Mammary epithelial cell (primary cell): ENCODE measurements around the gene ZNF3.

Experiments
- EZH2 ChIP-seq: IDR thresholded peaks from 2 replicates; pipeline ENCODE4 v1.6.1; 2012; ENCODE audit warnings: low read length, inconsistent platforms, borderline replicate concordance
- TF ChIP-seq, protein P1 (sequence below), 2 donors: IDR thresholded peaks in 1 of 2; conservative IDR thresholded peaks in 1 of 2; 2 replicates each; pipeline ENCODE4 v1.5.1; 2011 to 2012; ENCODE audit warnings: inconsistent platforms in 2 of 2, low read length in 2 of 2, mild to moderate bottlenecking in 2 of 2, control low read depth in 1 of 2, low read depth in 1 of 2; ENCODE audit not compliant: insufficient read depth in 1 of 2; ENCODE audit errors: extremely low read depth in 1 of 2

DNA sequence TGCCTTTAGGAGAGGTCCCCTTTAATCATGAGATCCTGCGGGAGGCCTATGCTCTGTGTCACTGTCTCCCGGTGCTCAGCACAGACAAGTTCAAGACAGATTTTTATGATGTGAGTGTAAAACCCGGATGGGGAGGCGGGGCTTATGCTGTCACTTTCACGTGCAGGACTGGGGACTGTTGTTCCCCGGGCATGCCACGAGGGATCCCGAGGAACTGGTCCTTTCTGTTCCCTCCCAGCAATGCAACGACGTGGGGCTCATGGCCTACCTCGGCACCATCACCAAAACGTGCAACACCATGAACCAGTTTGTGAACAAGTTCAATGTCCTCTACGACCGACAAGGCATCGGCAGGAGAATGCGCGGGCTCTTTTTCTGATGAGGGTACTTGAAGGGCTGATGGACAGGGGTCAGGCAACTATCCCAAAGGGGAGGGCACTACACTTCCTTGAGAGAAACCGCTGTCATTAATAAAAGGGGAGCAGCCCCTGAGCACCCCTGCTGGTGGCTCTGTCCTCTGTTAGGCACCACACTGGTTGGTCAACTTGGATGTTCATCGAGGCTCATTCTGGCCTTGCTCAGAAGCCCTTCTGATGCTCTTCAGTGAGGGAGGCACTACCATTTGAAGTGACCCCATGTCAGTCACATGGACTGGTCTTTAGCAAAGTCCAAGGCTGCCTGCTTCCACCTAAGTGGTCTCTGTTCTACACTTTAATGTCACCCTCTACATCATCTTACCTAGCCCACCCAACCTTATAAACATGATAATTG, 10.1 kb upstream of the ZNF3 start:
- TF ChIP-seq, protein P1, sequence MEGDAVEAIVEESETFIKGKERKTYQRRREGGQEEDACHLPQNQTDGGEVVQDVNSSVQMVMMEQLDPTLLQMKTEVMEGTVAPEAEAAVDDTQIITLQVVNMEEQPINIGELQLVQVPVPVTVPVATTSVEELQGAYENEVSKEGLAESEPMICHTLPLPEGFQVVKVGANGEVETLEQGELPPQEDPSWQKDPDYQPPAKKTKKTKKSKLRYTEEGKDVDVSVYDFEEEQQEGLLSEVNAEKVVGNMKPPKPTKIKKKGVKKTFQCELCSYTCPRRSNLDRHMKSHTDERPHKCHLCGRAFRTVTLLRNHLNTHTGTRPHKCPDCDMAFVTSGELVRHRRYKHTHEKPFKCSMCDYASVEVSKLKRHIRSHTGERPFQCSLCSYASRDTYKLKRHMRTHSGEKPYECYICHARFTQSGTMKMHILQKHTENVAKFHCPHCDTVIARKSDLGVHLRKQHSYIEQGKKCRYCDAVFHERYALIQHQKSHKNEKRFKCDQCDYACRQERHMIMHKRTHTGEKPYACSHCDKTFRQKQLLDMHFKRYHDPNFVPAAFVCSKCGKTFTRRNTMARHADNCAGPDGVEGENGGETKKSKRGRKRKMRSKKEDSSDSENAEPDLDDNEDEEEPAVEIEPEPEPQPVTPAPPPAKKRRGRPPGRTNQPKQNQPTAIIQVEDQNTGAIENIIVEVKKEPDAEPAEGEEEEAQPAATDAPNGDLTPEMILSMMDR (conservative IDR thresholded peaks at IDR 0.05 in 1 of 2, IDR thresholded peaks at IDR 0.05 in 1 of 2; ENCODE audit: extremely low read depth in 1 of 2, insufficient read depth in 1 of 2, low read depth in 1 of 2, low read length in 2 of 2), result no peak
- no peak for TF ChIP-seq EZH2
